Measurements from ENCODE around the gene MSH2.

The MSH2 gene

GRCh38 chr2:47508080-47508479, 105.1 kb downstream of the MSH2 start:
- DNase-seq (ENCODE audit: low read depth in 2 of 2): no peak

DNA sequence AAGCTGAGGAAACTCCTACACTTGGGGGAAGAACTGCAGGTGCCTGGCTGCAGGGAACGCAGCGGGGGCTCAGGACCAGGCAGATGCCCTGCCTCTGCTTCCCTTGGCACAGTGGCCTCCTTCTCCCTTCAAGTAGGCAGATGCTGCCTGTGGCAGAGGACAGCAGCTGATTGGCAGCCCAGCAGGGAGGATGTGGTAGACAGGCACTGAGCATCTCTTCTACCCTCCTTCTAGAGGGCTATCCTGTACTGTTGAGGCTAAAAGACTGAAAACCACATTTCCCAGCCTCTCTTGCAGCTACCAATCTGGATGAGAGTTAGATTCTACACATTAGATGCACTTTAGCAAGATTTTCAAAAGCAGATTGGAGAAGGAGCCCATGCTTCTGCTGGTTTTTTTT, 105.7 kb downstream of the MSH2 start:
- no peak for DNase-seq (ENCODE audit: low read depth in 2 of 2)

DNA sequence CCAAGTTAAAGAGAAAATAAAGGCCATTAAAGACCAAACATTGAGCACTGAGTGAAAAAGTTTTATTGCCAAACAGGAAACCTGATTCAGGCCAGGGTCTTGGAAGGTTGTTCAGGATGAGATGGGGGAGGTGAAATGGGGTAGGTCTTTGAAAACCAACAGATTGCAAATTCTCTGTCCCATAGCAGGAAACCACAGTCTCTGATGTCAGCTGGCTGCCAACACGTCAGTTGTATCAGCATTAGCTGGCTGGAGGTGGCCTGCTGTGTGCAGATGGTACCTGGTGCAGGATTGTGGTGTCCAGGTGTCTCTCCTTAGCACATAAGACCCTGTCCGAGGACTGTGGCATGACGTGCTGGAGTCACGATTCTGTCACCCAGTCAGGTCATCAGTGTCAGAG, 106.3 kb downstream of the MSH2 start:
- no peak for DNase-seq (ENCODE audit: low read depth in 2 of 2)

DNA sequence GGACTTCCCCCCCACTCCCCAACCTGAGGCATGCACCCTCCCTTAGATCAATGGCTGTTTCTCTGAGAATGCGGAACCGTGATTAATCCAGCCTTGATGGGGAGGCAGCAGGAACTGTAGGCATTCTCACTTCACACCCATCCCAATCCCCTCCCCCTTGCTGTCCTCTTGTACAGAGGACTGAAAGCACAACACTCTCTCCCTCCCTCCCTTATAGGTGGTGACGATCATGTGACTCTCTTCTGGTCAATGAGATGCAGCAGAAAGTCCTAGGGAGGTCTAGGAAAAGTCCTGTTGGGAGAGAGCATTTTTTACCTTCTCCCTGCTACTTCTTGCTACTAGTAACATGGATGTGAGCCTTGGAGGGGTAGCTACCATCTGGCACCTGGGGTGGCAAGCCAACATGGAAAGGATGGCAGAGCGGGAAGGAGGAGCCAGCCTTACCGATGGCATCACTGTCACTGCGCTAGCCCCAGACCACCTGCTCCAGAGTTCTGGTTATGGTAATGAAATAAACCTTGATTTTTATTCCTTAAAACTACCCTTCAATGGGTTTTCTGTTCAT, 106.9 kb downstream of the MSH2 start:
- DNase-seq (ENCODE audit: low read depth in 2 of 2): no peak

GRCh38 chr2:47510745-47511144, 107.8 kb downstream of the MSH2 start:
- DNase-seq (ENCODE audit: low read depth in 2 of 2): no peak

GRCh38 chr2:47512581-47513083, 109.7 kb downstream of the MSH2 start:
- DNase-seq (ENCODE audit: low read depth in 2 of 2): no peak

DNA sequence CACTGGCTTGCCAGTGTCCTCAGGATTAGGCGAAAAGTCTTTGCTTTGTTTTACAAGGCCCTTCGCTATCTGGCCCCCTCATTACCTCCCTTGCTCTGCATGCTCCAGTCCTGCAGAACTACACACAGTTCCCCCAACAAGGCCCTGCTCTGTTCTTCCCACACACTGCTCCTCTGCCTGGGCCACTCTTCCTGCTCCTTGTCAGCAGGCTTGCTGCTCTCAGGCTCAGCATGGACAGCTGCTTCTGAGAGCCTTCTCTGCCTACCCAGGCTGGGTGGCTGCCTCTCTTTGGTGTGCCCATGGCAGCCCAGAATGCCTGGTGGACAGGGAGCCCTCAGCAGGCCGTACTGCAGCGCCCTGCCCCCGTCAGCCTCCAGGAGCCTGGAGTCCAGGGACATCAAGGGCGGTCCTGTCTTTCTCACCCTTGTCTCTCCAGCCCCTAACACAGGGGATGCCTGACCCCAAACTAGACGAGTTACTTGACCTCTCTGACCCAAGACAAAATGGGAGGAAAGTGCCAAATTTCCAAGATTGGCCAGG, 111.1 kb downstream of the MSH2 start:
- DNase-seq (ENCODE audit: low read depth in 2 of 2): no peak

GRCh38 chr2:47516360-47517104, 113.6 kb downstream of the MSH2 start:
- no peak for DNase-seq (ENCODE audit: low read depth in 2 of 2)

- DNase-seq (ENCODE audit: low read depth in 2 of 2): no peak
These were observed 115.7 kb downstream of the MSH2 start for GRCh38 chr2:47518497-47519146.

DNA sequence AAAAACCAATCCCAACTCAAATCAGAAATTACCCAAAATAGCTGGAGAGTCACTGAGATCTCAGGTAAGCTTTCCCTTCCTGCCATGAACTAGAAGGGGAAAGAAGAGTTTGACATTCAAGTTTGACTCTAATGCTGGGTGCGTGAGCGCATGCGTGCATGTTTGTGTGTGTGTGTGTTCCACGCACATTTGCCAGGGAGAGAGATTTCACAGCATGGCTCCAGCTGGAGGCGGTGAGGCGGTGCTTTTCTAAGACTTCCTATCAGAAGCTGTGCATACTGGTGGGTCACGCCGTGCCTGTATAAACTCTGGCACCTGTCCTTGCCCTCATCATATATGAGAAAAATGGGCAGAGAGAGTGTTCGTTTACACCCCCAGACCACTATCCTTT, 116.2 kb downstream of the MSH2 start:
- DNase-seq (ENCODE audit: low read depth in 2 of 2): no peak

DNA sequence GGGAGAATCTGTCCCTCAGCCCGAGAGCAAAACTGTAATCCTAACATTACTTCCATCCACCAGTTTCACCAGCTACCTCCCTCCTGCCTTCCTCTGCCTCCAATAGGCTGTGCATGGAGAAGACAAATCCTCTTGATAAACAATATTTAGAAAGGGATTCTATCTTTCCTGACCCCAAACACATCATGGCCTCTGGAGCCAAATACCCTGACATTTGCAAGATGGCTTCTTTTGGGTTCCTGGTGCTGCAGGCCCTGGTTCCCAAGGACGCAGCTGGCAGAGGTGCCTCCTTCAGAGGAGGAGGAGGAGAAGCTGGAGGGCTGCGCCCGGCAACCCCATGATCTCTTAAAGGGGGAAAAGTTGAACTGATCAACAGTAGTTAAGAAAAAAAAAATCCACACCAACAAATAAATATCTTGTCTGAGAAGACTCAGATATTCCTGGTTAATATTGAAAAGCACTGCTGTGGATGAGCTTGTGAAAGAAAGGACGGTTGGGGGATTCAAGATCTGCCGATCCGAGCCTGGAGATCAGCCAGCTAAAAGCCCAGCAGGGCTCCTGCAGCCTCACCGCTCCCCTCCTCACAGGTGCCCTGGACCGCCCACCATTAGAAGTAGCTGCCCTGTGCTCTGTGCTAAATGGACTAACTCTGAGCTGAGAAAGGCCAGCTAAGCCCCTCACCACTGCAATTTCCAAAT, 116.8 kb downstream of the MSH2 start:
- DNase-seq (ENCODE audit: low read depth in 2 of 2): no peak

DNA sequence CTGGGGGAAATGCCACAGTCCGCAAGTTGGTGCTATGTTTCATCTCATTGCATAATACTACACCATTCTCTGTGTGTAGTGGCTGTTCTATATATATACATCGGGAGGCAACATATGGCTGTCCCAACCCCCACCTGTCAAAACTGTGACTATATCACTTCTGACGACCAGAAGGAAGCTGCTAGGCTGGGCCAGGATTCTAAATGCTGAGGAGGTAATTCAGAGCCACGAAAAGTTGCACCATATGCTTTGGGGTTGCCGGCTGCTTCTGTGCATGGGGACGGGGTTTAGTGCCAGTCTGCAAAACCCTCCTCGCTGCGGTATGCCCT, 117.3 kb downstream of the MSH2 start:
- DNase-seq (ENCODE audit: low read depth in 2 of 2): no peak

- DNase-seq (ENCODE audit: low read depth in 2 of 2): peak; percentile 39 to 50
These were observed 118.1 kb downstream of the MSH2 start for GRCh38 chr2:47520825-47521665.

DNA sequence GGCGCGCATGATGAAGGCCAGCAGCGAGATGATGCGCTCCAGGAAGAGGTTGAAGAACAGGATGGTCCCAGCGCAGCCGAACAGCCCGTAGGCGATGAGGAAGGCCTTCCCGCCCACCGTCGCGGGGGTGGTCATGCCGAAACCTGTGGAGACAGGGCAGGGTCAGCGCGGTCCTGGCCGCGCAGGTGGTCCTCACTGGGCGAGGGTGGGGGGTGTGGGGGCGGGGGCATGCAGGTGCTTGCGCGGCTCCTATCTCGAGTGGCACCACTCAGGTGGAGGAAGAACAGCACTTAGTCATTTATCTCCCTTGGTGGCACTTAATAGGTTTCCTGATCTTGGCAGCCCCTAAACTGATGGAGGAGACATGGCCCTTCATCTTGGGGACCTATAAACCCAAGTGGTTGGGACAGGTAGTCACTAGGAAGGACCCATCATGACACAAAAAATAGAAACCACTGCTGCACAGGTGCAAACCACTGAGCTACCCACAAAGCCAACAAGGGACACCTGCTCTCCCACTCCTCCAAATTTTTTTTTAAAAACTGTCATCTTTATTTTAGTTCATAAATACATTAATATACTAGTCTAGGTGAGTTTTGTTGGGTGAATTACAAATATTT, 118.8 kb downstream of the MSH2 start:
- no peak for DNase-seq (ENCODE audit: low read depth in 2 of 2)

DNA sequence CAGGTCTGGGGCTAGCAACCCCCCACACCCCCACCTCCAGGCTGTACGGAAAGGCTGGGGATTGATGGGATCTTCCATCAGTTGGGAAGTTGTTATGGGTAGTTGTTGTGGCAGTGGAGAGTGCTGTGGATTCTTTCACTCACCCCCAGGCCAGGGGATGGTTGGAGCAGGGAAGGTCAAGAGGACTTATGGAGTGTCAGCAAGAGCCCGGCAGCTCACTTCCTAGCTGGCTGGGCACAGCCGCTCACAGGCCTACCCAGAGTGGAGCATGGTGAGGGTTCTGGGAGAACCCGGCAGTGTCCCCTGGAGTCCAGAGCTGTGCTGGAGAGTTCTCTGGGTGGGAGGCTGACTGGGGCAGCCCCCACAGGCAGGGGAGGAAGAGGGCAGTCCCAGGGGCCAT, 122.2 kb downstream of the MSH2 start:
- no peak for DNase-seq (ENCODE audit: low read depth in 2 of 2)

GRCh38 chr2:47528455-47528854, 125.5 kb downstream of the MSH2 start:
- DNase-seq (ENCODE audit: low read depth in 2 of 2): no peak

GRCh38 chr2:47528874-47529273, 125.9 kb downstream of the MSH2 start:
- DNase-seq (ENCODE audit: low read depth in 2 of 2): no peak

- no peak for DNase-seq (ENCODE audit: low read depth in 2 of 2)
These were observed 127.3 kb downstream of the MSH2 start for GRCh38 chr2:47530105-47530760.

DNA sequence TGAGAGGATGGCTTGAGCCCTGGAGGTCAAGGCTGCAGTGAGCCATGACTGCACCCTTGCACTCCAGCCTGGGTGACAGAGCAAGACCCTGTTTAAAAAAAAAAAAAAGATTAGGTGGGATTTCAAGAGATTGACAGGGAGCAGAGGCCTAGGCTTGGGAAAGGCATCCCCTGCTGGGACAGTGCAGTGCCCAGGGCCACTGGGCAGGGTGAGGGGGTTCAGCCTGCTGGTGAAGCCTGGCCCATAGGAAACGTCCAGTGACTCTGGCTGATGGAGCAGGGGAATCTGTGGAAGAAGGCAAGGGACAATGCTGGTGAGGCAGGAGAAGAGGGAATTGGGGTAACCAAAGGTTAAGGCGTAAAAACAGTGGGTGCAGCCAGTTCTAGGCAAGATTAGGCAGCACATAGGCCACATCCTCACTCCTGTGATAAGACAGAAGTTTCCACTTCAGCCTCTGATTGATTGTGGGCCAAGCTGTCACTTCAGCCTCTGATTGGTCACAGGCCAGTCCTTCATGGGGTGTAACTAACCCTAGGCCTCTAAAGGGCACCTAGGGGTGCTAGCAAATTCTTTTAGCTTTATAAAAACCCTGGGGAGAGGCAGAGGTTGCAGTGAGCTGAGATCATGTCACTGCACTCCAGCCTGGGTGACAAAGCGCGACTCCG, 128.6 kb downstream of the MSH2 start:
- DNase-seq (ENCODE audit: low read depth in 2 of 2): no peak

Data from stimulated activated CD4-positive, alpha-beta T cell treated with anti-CD3 and anti-CD28 coated beads, Interleukin-1b, Interleukin-23, amount 100 ng/mL, for 1 hour (primary cell).